ENCODE measurements around the gene TPK1. TPM values are rescaled to one million over a fixed set of nuclear protein-coding genes. Genes with fewer than 3 reads are reported as not detected.

TPK1 gene
- total RNA-seq, 1 experiment from 2014 or later: 3.1 TPM

DNA sequence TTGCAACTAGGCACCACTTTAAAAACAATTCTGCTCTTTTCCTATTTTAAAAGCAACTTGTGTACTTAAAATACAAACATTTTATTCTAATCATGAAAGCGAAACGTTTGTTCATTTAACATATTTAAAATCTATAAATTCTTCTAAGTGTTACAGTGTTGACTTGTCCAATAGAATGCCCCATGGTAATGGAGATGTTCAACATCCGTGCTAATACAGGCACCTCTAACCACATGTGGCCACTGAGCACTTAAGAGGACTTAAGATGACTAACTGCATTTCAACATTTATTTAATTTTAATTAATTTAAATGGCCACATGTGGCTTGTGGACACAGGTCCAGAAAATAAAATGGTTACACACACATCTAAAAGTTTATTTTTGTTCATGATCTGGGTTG is 115.1 kb downstream of the TPK1 start:
- Mint-ChIP-seq H3K27me3 (ENCODE audit: low read depth) (no peaks in the 10 kb centered on the region), H3K9me3 (peaks cover 8 to 10% of the 10 kb centered on the region in 2 experiments), H3K36me3 (ENCODE audit: insufficient read depth in 1 of 3, low read depth in 3 of 3) (peaks cover 7 to 17% (median 8%) of the 10 kb centered on the region in 3 experiments; a peak in 6 of 7 replicates), H3K4me1 (peaks cover 7 to 12% of the 10 kb centered on the region in 2 experiments), H3K4me3 (no peak overlapping the region), H3K27ac (no peak overlapping the region; a peak in 1 of 7 replicates)
- H3K4me2 ChIP-seq (ENCODE audit: insufficient read depth, insufficient read length, low read length): no peak overlapping the region
- no peak overlapping the region for H2BK12ac ChIP-seq (ENCODE audit: insufficient read length, low read depth, low read length)
- H3K27ac ChIP-seq (ENCODE audit: insufficient read length, low read depth, low read length): no peak overlapping the region
- H3K4me1 ChIP-seq (ENCODE audit: insufficient read depth, low read length): no peaks in the 10 kb centered on the region; the same call in 1 of the 2 replicates
- TF ChIP-seq, protein P1, sequence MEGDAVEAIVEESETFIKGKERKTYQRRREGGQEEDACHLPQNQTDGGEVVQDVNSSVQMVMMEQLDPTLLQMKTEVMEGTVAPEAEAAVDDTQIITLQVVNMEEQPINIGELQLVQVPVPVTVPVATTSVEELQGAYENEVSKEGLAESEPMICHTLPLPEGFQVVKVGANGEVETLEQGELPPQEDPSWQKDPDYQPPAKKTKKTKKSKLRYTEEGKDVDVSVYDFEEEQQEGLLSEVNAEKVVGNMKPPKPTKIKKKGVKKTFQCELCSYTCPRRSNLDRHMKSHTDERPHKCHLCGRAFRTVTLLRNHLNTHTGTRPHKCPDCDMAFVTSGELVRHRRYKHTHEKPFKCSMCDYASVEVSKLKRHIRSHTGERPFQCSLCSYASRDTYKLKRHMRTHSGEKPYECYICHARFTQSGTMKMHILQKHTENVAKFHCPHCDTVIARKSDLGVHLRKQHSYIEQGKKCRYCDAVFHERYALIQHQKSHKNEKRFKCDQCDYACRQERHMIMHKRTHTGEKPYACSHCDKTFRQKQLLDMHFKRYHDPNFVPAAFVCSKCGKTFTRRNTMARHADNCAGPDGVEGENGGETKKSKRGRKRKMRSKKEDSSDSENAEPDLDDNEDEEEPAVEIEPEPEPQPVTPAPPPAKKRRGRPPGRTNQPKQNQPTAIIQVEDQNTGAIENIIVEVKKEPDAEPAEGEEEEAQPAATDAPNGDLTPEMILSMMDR (conservative IDR thresholded peaks at IDR 0.05): no peak
- no peaks in the 10 kb centered on the region for H3K27me3 ChIP-seq (ENCODE audit: insufficient read depth, low read length)
- H3K23me2 ChIP-seq (ENCODE audit: insufficient read length, low read depth, low read length, poor library complexity, severe bottlenecking): no peaks in the 10 kb centered on the region
- no peak overlapping the region for H2AK5ac ChIP-seq (ENCODE audit: insufficient read length, low read length)
- no peak overlapping the region for H4K8ac ChIP-seq (replicated peaks; ENCODE audit: insufficient read length, low read depth, low read length)
- no peak overlapping the region for H2BK120ac ChIP-seq (ENCODE audit: low read depth, low read length, poor library complexity, severe bottlenecking)
- no peak overlapping the region for H3K18ac ChIP-seq (ENCODE audit: insufficient read length, low read depth, low read length)
- H3K9ac ChIP-seq (ENCODE audit: extremely low read depth, insufficient read length, low read length): no peak overlapping the region
- no peak overlapping the region for H4K5ac ChIP-seq (ENCODE audit: insufficient read length, low read depth, low read length)
- H4K20me1 ChIP-seq (ENCODE audit: control insufficient read depth, insufficient read depth, insufficient read length): no peaks in the 10 kb centered on the region
- no CpG with 5 or more reads among the region's 3 CpGs for WGBS (ENCODE audit: extremely low coverage, insufficient read length, low lambda C conversion rate)
- H3K79me2 ChIP-seq (ENCODE audit: insufficient read depth, low read length): no peaks in the 10 kb centered on the region
- H2BK15ac ChIP-seq (ENCODE audit: low read depth, low read length): no peak overlapping the region
- H3K9me3 ChIP-seq (ENCODE audit: control insufficient read depth, low read depth, low read length): no peaks in the 10 kb centered on the region
- no peak overlapping the region for H2BK5ac ChIP-seq (ENCODE audit: insufficient read length, low read length)
- no peak overlapping the region for H3K4ac ChIP-seq (ENCODE audit: low read depth, low read length)
- H4K91ac ChIP-seq (ENCODE audit: insufficient read length, low read depth, low read length): no peak overlapping the region
- H2BK20ac ChIP-seq (ENCODE audit: low read depth, low read length, poor library complexity, severe bottlenecking): no peak overlapping the region
- DNase-seq: no peak
- no peak overlapping the region for H3K56ac ChIP-seq (ENCODE audit: insufficient read length, low read depth, low read length)
- H3K14ac ChIP-seq (ENCODE audit: insufficient read depth, low read length): no peak overlapping the region
- H3T11ph ChIP-seq (ENCODE audit: low read length): no peak overlapping the region
- H3K23ac ChIP-seq (ENCODE audit: insufficient read length, low read depth, low read length): no peak overlapping the region
- no peak overlapping the region for H2AFZ ChIP-seq (ENCODE audit: low read length)
- no peaks in the 10 kb centered on the region for H3K79me1 ChIP-seq (ENCODE audit: insufficient read depth, low read depth, low read length, poor library complexity, severe bottlenecking)

Measured in H9 (cell line).